HG03280 (cell line): Measurements from ENCODE around the gene SYTL3.
"Not testable (repeated sequence)": the region's sequence is repeated elsewhere in the genome, so short reads cannot be mapped to it uniquely, and the experiment has no call there.

Experiments
- ATAC-seq: cut with Tn5 transposase; IDR thresholded peaks from one replicate; pipeline ENCODE4 v1.9.1; 2021; ENCODE audit warnings: mild to moderate bottlenecking, moderate library complexity; ENCODE audit not compliant: unreplicated experiment

SYTL3 gene, protein sequence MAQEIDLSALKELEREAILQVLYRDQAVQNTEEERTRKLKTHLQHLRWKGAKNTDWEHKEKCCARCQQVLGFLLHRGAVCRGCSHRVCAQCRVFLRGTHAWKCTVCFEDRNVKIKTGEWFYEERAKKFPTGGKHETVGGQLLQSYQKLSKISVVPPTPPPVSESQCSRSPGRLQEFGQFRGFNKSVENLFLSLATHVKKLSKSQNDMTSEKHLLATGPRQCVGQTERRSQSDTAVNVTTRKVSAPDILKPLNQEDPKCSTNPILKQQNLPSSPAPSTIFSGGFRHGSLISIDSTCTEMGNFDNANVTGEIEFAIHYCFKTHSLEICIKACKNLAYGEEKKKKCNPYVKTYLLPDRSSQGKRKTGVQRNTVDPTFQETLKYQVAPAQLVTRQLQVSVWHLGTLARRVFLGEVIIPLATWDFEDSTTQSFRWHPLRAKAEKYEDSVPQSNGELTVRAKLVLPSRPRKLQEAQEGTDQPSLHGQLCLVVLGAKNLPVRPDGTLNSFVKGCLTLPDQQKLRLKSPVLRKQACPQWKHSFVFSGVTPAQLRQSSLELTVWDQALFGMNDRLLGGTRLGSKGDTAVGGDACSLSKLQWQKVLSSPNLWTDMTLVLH

DNA sequence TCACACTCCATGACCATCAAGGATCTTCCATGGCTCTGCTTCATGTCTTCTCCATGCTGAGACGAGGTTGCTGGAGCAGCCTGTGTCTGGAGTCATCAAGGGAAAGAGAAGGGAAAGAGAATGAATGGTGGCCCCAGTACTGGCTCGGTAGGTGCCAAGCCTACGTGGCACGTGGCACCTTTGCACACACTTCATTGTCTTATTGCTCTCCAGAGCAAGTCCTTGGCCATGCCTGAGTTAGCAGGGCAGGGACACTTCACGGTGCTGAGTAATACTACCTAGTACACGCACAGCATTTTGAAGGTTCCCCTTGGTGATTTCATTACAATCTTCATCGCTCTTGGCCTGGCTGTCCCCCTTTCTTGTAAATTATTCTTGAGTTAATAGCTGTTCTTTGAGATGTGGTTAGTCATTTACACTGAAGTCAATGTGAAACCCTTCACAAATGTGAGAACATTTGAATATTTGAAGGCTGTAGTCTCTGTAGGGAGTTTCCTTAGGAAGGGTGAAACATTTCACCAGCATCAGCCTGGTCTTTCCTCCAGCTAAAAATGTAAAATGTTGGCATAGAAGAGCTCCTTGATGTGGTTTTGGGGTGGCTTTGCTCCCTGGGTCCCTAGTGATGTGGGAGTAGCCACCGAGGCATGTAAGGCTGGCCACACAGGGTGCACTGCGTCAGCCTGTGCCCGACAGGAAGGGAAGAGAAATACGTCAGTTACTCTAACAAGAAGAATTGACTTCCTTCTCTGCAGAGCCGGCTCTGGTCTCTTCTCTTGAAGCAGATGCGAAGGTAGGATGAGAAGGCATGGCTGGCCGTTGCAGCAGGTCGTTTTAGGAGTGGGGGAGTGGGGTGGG, at the start of gene SYTL3:
TSS of gene SYTL3 (plus strand) at position 766 of the 855 bp plus-strand sequence. CDS start 13,215 bp downstream, outside the sequence.
- ATAC-seq: peak; percentile 43

DNA sequence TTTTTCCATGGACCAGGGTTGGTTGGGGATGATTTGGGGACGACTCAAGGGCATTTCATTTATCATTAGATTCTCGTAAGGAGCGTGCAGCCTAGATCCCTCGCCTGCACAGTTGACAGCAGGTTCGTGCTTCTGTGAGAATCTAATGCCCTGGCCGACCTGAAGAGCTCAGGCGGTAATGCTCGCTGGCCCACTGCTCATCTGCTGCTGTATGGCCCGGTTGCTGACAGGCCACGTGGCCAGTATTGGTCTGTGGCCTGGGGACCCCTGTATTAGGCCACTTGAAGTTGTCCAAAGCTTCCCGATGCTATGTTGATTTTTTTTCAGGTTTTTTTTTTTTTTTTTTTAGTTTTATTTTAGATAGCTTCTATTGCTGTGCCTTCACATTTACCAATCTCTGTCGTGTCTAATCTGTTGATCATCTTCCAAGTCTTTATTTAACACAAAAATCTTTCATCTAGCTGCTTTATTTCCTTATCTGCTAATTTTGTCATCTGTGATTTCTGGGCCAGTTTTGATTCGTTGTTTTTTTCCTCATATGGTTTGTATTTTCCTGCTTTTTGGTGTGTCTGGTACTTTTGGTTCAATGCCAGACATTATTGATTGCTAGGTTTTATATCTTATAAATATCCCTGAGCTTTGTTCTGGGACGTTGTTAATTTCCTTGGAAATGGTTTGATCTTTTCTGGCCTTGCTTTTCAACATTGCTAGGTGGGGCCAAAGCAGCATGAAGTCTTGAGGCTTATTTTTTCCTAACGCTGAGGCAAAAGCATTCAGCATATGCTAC, 46.4 kb upstream of the SYTL3 start:
- ATAC-seq: no peak

DNA sequence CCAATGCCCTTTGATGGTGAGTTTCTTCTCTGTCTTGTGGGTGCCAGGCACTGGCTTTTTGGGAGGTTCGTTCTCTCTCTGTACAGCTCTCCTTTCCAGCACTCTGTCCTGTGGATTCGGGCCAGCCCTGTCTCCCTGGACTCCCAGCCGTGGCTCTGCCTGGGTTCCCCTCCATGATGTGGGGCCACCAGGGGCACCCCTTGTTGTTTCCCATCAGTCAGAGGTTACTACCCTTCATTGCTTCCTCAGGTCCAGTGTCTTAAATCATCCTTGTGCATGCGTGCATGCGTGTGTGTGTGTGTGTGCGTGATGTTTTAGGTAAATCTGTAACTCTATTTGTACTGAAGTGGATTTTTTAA, 45.8 kb upstream of the SYTL3 start:
- no peak for ATAC-seq

DNA sequence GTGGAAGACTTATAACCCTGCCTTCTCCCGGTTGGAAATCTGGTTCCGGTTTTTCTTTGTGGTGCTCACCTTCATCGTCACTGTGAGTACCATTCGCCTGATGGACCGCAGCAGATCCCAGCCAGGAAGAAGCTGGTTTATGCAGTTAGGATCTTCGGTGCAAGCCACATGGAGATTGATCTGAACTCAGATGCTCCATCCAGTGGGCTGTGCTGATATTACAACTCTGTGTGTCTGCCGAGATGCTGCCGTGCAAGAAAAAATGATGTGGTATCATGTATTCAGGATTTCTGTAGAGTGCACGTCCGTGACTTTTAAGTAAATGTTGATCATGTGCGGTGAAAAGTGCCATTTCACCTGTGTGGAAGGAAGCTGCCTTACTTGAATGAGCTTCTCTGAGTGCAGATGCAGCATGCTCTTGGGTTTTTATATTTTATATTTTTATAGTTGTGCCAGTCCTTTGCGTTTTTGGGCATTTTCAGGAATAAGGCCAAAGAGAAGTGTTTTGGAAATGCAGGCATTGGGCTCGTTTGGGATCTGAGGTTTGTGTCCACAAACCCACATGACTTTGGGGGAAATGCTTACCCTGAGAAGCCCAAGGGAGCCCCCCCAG, 44.5 kb upstream of the SYTL3 start:
- ATAC-seq: no peak

DNA sequence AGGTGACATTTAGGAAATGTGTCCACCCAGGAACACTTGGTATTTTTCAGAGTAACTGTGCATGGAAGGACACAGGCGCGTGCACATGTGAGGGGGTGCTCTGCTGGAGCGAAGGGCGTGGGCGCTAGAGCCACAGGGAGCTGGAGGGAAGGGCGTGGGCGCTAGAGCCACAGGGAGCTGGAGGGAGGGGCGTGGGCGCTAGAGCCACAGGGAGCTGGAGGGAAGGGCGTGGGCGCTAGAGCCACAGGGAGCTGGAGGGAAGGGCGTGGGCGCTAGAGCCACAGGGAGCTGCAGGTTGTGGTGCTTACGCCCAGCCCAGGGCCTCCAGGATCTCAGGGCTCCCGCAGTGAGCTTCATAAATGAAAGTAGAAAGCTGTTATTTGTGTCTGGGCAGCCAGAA, 43.8 kb upstream of the SYTL3 start:
- ATAC-seq: not testable (repeated sequence)

DNA sequence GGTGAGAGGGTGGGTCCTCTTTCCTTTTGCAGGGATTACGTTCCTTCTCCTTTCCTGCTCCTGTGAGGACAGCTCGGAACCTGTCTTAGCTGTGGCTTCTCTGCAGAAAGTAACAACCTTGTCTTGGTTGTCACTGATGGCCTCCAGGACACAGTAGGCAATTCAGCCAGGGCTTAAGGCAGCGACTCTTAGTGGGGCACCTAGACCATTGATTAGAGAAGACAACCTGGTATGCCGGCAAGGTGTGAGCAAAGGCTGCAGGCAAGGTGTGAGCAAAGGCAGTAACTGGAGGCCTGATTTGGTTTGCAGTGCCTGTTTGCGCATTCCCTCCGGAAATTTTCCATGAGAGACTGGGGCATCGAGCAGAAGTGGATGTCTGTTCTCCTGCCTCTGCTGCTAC, 42.9 kb upstream of the SYTL3 start:
- ATAC-seq: no peak

DNA sequence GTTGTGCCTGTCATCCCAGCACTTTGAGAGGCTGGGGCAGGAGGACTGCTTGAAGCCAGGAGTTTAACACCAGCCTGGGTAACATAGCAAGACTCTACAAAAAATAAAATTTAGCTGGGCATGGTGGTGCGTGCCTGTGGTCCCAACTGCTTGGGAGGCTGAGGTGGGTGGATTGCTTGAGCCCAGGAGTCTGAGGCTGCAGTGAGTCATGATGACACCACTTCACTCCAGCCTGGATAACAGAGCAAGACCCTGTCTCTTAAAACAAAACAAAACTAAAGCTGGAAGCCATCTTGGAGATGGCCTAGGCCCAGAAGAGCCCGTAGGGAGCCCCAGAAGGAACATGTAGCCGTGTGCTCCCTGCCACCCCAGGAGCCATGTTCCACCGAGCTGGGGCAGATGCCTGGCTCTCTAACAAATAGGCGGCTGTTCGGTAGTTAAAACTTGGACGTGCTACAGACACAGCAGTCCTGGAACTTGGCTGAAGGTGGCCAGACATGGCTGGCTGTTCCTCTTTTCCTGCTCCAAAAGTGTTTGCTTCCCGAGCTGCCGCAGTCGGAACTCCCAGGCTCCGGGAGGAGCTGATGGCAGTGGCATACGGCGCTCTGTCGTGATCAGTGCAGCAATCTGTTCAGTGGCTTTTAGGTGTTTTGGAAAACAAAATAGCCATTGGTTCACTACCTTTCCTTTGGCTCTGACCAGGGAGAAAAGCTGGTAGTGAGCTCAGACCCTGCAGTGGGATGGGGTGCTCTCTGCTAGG, 42.3 kb upstream of the SYTL3 start:
- ATAC-seq: no peak

DNA sequence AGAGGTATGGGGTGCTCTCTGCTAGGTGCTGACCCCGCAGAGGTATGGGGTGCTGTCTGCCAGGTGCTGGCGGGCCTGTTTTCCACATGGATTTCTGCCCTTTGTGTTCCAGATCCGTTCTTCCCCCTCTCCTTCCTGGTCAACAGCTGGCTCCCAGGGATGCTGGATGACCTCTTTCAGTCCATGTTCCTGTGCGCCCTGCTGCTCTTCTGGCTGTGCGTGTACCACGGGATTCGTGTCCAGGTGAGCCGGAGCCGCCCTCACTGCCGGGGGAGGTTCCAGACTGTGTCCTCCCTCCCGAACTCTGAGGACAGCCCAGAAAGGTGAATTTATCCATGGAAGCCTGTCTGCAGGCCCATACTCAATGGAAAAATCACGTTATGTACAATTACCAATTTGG, 41.6 kb upstream of the SYTL3 start:
- no peak for ATAC-seq

DNA sequence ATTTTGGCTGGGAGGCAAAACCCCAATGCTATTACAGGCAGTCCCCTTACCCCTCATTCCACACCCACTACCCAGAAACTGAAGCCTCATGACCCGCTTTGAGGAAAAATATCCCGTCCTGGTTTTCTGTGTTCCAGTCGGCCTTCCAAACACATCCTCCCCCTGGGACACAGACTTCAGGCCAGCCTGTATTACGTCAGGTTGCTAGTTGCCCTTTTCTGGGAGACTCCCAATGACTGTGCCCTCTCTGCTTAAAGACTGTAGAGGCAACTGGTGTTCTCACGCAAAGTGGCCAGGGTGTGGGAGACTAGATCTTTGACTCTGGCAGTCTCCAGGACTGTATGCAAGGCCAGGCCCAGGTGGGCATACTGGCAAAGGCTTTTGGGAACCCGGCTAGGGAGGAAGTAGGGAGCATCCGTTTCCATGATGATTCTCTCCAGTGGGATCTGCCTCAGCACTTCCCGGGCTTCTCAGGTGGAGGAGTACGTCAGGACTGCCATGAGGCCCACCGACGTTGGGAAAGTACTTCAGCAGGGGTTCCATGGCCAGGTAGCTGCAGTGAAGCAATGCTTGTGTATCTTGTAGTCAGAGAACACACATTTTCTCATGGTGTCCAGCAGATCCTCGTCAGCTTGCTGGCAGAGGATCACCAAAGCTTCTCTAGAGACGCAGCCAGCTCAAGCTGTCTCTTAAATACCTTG, 40.2 kb upstream of the SYTL3 start:
- no peak for ATAC-seq

DNA sequence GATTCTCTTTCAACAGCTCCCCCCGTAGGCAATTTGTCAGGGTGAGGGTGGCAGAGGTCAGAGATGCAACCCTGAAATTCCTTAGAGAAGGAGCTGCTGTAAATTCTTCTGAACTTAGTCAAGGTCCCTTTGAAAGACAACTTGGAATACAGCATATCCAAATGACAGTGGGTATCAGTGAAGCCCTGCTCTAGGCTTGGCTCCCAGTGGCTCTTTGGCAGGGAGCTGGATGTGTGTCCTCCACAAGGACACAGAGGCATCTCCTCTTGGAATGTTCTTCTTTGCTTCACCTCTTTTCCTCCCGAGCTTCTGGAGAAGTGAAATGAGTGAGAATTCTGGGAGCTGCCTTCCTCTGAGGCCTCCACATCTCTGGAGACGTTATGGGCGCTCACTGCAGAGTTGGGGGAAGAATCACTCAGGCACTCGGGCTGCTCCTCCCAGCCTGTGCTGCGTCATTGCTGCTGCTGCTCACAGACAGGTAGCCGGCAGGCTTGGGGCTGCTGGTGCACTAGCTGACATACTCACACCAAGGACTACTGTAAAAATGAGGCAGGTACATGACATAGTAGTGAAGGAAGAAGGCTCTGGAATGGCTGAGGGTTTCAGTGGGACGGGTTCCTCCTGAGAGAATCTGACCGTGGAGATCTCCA, 39.4 kb upstream of the SYTL3 start:
- no peak for ATAC-seq

DNA sequence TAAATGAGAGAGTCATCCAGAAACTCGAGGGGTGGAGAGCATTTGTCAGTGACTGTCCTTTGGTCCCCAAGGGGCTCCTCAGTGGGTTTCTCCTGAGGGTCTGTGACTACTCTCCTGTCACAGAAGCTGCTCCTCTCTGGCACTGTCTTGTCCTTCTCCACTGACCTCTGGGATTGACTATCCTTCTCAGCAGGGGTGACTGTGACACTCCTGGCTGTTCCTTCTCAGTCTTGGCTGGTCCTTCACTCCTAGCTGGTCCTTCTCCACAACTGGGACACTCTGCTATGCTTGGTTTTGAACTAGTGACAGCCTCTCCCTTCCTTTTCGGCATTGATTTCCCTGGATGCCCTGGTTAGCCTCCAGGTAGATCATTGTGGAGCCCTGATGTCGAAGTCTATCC, 38.8 kb upstream of the SYTL3 start:
- no peak for ATAC-seq

DNA sequence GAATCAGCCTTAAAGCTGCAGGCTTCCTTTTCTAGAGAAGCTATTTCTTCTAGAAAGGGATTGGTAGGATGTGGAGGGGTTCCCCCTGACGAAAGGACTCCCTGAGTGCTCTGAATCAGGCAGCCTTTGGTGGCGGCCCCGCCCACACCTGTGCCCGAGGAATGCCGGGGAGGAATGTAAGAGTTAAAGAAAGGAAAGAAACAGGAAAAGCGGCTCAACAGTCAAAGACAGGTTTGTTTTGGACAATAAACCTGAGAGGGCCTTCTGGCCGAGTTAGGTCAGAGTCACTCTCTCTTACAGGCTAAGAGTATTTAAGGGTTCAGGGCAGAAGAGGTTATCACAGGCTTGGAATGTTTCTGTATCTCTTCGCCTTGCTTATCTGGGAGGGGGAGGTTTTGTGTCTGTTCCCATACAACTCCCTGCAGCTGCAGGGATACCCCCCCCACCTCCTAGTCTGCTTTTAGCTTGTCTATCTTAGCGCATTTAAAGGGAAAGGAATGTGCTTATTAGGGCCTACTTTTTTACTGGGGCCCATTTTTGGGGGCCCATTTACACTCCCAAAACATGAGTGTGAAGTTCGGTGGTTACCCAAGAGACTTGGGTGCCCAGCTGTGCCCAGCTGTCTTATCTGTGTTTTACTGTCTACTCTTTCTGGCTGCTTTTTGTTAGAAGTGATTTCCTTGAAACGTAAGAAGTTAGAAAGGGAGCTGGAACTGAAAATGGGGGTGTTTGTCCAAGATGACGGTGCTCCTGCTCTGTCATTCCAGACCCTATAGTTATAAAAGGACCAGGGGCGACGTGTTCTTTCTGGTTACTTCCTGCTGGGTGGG, 38.1 kb upstream of the SYTL3 start:
- no peak for ATAC-seq

DNA sequence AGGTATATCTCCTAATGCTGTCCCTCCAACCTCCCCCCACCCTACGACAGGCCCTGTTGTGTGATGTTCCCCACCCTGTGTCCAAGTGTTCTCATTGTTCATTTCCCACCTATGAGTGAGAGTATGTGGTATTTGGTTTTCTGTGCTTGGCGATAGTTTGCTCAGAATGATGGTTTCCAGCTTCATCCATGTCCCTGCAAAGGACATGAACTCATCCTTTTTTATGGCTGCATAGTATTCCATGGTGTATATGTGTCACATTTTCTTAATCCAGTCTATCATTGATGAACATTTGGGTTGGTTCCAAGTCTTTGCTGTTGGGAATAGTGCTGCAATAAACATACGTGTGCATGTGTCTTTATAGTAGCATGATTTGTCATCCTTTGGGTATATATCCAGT, 35.2 kb upstream of the SYTL3 start:
- not testable (repeated sequence) for ATAC-seq

DNA sequence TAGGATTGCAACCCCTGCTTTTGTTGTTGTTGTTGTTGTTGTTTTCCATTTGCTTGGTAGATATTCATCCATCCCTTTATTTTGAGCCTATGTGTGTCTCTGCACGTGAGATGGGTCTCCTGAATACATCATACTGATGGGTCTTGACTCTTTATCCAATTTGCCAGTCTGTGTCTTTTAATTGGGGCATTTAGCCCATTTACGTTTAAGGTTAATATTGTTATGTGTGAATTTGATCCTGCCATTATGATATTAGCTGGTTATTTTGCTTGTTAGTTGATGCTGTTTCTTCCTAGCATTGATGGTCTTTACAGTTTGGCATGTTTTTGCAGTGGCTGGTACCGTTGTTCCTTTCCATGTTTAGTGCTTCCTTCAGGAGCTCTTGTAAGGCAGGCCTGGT, 31.6 kb upstream of the SYTL3 start:
- not testable (repeated sequence) for ATAC-seq

DNA sequence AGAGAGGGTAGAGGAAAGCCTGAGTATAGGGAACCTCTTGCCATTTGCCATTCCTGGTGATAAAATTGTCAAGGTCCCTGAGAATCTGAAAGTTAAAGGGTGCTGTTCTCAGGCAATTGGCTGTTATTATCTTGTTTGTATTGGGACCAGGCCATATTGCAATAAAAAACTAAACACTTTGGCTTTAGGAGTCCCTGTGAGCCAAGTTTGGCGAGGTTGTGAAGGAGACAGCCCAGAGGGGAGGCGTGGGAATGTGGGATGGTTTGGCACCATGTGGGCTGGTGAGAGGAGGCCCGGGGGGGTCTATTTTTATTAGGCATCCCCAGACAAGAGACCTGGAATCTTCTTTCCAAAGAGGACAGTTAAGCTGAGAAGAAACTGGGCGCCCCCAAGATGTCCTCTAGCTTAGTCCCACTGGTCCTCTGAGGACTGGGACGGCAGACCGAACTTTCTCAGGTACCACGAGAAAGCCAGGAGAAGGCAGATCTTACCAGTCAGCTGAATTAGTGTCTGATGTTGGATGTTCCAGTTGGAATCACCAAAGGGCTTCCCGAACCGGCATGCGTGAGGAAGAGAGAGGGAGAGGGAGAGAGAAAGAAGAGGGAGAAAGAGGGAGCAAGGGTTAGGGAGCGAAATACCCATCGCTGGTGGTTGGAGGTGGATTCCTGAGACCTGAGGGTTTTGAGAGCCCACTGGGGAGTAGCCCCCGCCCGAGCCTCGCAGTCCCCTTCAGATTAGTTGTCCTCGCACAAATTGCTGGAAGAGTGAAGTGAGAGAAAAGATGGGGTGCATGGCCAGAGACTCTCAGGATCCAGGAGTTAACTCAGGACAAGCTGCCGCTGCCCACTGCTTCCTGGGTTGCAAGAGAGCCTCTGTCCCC, 29.7 kb upstream of the SYTL3 start:
- ATAC-seq: no peak

DNA sequence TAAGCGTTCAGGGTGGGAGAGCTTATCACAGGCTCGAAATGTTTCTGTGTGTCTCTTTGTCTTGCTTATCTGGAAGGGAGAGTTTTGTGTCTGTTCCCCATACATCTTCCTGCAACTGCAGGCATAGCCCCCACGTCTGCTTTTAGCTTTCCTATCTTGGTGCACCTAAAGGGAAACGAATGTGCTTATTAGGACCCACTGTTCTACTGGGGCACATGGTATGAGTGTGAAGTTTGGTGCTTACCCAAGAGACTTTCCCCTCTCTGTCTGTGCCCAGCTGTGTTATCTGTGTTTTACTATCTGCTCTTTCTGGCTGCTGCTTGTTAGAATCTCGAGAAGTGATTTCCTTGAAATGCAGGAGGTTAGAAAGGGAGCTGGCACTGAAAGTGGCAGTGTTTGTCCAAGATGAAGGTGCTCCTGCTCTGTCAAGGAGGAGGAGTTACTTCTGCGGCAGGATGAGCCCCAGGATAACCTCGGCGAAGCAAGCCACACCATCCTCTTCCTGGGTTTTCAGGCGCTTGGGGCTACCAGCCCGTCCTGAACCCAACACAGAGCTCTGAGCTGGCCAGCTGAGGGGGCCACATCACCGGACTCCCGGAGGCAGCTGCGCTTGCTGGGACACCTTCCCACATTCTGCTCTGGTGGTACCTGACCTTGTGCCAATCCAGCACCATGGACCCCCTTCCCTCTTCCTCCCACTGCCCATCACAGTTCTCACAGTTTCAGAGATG, 28.7 kb upstream of the SYTL3 start:
- ATAC-seq: no peak
